ENCODE results near the gene RASAL3.
"Not testable (repeated sequence)": the region's sequence is repeated elsewhere in the genome, so short reads cannot be mapped to it uniquely, and the experiment has no call there.

Gene RASAL3

DNA sequence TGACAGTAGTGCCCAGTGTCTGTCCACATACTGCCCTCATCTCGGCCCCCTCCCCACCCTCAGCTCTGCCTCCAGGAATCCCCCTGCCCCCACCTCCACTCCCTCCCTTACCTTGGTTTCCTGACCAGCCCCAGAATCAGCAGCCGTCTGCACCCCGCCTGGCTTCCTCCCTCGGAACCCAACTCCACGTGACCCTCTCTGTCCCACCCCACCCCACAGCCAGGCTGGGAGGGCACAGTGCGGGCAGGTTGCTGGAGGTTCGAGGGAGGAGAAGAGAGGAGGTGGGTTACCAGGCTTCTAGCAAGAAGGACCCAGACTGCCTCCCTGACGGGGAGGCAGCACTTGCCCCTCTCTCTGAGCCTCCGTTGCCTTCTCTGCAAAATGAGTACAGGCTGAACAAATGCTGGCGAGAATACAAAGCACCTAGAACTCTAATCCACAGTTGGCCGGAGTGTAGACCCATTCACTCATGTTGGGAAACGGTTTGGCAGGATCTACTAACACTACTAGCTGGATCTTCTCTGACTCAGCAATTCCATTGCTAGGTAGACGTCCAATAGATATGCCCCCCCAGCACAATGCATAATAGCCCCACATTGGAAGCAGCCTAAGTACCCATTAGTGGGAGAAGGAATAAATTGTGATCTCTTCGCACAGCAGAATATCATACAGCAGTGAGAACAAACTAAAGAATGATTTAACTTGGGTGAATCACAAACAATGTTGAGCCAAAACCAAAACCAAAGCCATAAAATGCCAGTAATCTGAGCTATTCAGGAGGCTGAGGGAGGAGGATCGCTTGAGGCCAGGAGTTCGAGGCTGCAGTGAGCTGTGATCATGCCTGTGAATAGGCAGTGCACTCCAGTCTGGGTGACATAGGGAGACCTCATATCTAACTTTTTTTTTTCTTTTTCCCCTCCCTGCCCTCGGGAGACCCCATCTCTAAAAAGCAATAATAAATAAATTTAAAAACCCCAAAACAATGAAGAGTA is at the start of gene RASAL3:
Gene RASAL3 (minus strand): TSS at position 151 of the 992 bp plus-strand sequence. CDS start 186 bp downstream, outside the sequence.
- peak; percentile 67 to 76 for DNase-seq

DNA sequence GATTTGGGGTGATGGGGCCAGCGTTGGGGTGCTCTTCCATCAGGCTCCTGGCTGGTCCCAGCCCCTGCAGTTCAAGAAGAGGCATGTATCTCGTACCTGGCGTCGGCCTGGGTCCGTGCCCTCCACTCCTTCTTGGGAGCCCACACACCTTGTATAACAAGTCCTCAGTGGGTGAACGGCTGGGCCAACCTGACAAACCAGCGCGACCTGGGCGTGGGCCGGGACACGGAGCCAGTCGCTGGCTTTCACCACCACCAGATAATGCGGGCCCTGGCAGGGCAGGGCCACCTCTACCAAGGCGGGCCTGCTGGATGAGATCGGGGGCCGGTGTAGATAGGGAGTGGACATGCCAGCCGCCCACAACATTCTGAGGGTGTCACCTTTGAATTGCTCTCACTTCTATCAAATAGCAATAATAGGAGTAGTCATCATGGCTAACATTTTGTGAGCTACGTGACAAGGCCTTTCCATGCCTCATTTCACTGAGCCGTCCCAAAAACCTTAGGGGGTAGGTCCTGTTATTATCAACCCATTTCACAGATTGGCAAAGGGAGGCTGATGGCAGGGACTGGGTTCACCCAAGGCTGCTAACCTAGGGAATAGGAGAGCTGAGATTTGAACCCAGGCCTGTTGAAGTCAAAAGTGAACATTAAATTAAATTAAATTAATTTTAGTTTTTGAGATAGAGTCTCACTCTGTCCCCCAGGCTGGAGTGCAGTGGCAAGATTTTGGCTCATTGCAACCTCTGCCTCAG is 47.5 kb upstream of the RASAL3 start:
- no peak for DNase-seq

DNA sequence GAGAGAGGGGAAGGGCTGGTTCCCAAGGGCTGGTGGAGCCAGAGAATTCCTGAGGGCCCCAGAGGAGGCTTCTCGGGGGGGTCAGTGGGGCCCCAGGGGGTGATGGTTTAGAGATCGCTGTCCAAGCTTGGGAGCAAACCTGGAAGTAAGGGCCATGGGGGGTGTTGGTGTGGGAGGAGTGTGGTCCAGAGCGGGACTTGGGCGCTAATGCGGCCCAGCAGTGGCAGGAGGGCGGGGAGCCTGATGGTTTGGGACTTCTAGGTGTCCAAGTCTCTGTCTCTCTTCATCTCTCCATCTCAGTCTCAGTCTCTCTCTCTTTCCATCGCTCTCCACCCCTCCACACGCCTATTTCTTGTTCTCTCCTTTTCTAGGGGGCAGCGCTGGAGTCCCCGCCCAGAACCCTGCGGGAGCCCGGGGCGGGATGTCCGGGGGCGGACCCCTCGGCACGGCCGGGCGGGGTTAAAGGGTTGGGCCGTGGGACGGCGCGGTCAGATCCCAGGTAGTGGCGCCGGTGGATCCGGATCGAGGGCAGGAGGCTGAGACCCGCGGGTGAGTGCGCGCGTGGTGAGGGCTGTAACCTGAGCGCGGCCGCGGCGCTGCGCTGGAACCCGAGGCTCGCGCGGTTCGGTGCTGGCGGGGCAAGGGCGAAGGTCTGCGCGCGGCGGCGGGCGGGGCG is 43.8 kb upstream of the RASAL3 start, which contains the start of gene CYP4F22:
Gene CYP4F22 (plus strand): TSS at position 491 of the 676 bp plus-strand sequence. CDS start 16,812 bp downstream, outside the sequence.
- peak in 1 of 2 donors; percentile 18 for DNase-seq

DNA sequence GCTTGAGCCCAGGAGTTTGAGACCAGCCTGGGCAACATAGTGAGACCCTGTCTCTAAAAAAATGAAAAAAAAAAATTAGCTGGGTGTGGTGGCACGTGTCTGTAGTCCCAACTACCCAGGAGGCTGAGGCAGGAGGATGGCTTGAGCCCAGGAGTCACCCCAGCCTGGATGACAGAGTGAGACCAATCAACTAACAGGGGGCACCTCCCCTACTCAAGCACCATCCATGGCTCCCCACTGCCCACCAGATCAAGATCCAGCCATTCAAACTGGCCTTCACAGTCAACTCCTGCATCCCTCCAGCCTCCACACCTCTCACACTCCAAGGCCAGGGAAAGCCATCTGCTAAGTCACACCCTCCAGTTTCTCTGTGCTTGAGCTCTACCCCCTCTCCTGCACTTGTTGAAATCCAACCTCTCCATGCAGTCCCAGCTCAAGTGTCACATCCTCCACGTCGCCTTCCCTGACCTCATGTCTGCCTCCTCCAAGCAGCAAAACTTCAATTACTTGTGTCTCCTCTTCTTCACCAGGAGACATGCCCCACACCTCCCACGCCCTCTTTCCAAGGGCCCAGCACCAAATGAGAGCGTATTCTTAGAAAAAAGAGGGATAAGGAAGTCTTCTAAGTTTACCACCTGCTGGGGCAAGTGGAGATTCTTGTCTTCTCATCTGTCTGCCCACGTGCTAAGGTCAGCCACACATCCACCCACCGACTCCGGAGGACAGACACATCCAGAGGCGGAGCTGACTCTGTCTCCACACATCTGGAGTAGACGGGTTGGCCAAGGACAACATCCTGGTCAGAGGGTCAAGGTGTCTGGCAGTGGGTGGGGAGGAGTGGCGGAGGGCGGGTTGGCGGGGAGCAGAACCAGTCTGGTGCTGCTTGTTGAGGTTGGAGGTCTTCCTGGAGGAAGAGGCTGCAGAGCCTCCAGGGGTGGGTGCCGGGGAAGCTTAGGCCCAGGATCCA is 43.0 kb upstream of the RASAL3 start:
- DNase-seq = no peak

DNA sequence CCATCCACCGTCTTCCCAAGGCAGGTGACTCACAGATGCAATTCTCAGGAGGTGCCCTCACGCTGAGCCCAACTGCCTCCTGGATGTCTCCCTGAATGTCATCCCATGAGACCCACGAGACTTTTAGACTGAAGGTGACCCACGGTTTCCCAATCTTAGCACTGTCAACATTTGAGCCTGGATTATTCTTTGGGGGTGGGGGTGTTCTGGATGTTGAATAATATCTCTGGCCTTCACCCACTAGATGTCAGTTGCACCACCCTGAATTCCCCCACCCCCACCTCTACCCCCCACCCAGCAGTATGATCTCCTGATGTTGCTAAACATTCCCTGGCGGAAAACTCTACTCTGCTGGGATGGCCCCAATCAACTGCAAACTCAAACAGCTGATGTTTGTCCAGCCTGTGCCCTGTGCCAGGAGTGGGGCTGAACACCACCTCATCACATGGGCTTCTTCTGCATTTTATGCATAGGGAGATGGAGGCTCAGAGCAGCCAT is 41.8 kb upstream of the RASAL3 start:
- DNase-seq = no peak

DNA sequence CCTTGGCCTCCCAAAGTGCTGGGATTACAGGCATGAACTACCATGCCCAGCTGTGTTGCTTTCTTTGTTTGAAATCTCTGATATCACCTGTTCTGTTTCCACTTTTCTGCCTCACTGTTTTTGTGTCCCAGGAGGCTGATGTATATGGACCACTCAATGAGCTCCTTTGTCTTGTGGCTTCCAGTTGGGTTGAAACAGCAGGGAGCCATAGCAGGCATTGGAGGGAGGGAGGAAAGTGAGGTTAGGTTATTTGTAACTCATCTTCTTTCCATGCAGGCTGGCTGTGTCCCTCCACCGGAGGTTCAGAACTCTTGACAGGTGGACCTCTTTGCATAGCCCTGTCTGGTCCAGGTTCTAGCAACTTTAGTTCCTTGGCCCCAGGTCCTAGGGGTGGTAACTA is 37.9 kb upstream of the RASAL3 start:
- no peak for DNase-seq

DNA sequence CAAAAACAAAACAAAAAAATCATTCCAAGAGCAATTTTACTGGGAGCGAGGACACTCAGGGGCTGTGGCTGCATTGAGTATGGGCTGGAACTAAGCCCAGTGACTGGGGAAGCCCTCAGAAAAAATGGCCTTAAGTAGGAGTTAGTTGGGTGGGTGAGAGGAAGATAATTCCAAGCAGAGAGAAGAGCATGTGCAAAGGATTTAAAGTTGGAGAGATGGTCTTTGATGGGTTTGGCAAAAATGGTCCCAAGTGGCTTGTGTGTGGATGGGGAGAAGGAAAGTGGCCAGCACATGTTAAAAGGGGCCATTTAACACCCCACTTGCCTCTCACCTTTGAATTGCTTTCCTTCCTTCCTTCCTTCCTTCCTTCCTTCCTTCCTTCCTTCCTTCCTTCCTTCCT is 37.3 kb upstream of the RASAL3 start:
- DNase-seq = no peak

DNA sequence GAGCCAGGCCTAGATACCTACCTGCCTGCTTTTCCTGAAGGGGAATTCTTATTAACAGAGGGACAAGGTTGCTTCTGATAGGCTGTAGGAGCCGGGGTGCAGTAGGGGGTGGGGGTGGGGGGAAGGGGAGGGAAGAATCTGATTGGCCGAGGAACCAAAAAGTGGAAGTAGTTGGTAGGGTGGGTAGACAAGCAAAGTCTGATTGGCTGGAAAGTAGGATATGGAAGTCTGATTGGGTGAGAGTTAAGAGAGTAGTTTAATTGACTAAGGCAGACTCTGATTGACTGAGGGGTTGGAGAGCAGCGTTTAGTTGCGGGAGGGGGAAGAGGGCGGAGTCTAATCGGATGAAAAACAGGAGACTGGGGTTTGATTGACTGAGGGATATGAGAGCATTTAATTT is 34.6 kb upstream of the RASAL3 start:
- no peak for DNase-seq

DNA sequence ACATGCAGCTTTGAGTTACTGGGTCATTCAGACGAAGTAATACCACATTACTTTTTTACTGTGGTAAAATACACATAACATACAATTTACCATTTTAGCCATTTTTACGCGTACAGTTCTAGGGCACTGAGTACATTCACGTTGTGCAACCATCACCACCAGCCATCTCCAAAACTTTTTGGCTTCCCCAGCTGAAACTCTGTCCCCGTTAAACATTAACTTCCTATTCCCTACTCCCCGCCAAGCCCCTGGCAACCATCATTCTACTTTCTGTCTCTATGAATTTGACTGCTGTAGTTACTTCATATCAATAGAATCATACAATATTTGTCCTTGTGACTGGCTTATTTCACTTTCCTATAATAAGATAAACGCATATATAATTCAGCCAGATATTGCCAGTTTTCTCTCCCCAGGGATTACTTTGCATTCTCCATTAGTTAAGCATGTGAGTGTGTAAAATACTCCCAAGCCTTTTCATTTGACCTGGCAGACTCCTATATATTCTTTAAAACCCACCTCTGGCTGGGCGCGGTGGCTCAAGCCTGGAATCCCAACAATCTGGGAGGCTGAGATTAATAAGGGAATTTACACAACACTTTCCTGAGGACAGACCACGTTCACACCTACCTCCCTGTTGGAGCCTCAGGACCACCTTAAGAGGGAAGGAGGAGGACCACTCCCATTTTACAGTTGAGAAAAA is 34.0 kb upstream of the RASAL3 start:
- DNase-seq = no peak

DNA sequence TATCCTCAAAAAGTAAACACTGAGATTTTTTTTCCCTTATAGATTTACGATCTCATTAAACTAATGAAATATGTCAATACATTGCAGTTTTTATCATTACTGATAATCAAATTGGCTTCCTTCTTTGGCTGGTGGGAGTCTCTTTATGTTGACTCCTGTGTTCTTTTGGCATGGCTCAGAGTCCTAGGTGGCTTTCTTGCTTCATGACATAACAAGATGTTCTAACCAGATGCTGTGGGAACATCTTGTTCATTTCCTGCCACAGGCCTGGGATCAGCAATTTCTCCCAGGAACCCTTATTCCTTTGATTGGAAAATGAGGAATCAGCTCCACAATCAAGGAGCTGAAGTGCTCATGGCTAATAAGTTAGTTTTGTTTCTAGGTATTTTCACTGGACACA is 30.8 kb upstream of the RASAL3 start:
- DNase-seq = no peak

DNA sequence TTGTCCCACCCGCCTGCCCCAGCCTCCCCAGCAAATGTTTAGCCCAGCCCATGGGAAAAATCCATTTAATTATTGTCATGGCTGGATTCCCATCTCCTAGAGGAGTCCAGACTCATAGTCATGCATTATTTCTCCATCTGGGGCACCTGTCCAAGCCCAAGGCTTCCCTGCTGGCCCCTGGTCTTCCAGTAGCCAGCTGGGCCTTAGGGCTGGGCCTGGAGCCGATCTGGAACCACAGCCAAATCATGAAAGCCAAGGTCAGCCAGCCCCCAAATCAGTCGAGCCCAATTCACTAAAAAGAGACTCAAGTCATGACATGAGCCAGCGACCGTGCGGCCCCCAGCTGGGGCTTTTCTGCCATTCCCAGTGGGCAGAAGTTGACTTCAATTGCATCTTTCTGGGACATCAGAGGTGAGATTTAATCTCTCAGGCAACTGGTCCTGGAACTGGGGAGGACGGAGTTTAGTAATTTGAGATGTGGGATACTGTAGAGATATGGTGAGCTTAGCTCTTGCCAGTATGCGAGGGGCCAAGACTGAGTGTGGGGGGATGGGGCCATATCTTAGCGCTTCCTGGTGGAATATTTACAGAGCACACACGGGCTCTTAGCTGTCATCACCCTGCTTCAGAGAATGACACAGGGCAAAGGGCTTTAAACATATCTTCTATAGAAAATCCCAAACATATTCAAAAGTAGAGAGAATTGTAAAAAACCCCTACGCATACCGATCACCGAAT is 24.3 kb upstream of the RASAL3 start:
- no peak for DNase-seq

DNA sequence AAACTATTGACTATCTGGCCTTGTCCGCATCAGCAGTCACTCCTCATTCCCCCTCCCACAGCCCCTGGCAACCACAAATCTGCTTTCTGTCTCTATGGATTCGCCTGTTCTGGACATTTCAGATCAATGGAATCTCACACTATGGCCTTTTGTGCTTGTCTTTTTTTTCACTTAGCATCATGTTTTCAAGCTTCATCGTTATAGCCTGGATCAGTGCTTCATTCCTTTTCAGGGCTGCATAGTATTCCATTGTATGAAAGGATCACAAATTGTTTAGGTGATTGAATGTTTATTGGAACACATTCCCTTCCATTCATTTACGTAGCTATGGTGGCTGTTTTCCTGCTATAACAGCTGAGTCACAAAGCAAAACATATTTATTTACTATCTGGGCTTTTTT is 22.7 kb upstream of the RASAL3 start:
- no peak for DNase-seq

DNA sequence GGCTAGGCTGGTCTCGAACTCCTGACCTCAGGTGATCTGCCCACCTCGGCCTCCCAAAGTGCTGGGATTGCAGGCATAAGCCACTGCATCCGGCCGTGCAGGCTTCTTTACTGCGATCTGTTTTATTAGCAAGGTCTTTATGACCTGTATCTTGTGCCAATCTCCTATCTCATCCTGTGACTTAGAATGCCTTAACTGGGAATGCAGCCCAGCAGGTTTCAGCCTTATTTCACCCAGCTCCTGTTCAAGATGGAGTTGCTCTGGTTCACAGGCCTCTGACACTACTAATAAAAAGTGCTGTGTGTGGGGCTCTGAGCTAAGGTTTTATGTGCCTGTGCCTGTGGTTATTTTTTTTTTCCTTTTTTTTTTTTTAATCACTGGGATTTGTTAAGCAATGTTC is 21.4 kb upstream of the RASAL3 start:
- DNase-seq = not testable (repeated sequence)

DNA sequence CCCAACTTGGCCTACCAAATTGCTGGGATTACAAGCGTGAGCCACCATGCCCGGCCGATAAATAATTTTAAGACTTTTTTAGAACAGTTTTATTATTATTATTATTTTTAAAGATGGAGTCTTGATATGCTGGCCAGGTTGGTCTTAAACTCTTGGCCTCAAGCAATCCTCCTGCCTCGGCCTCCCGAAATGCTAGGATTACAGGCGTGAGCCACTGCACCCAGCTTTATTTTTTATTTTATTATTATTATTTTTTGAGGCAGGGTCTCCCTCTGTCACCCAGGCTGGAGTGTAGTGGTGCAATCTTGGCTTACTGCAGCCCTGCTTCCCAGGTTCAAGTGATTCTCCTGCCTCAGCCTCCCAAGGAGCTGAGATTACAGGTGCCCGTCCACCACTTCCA is 16.7 kb upstream of the RASAL3 start:
- DNase-seq = not testable (repeated sequence)

DNA sequence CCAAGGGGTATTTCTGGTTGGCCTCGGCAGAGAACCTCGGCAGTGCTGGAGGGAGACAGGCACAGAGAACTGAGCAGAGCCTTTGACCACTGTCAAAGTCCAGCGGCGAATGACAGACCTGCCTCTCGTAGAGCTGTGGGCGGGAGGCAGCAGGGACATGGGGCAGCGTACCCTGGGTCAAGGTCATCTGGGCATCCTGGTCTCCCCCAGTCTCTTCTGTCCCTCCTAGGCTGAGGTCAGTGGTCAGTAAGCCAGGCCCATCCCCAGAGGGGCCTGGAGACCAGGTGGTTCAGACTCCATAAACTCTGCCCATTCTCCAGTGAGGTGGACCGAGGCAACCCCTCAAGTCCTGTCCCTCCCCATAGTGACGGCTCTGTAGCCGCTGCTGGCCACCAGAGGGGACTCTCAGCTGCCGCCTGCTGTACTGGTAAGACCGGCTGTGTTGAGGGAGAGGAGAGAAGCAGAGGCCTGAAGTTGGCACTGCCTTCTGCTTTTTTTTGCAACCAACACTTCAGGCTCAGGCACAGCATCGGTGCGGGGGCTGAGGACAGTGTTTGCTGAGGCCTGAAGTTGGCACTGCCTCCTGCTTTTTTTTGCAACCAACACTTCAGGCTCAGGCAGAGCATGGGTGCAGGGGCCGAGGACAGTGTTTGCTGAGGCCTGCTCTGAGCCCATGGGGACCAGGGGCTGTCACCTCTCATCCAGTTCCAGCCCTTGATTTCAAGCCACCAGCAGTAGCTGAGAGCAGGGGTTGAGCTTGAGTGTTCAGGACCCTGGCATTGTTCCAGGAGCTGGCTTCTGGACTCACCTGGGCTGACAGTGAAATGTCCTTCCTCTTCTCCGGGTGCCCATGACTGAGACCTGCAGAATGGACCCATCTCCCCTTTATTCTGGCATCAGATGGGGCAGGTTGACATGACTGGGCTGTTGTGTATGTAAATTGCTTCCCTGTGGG is 15.3 kb upstream of the RASAL3 start, which contains the start of gene PGLYRP2:
Gene PGLYRP2 (minus strand): TSS at position 111 of the 955 bp plus-strand sequence. CDS start 130 bp downstream, outside the sequence.
- DNase-seq = peak in 1 of 2 donors; percentile 38

DNA sequence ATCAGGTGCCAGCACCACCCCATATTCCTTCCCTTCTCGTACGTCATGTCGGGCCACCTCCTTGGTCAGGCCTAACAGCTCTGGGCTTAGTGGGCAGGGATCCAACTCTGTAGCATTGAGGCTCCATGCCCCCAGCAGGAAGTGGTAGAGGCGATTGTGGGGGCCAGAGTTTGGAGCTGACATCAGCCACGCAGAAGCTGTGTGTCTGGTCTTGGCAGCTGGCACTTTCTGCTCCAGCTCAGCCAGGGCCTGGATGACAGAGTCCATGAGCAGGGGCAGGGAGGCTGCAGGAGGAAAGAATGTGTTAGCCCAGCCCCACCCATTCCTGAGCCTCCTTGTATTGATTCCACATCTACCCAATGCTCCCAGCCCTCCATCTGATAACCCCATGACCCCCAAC is 12.0 kb upstream of the RASAL3 start:
- no peak for DNase-seq

DNA sequence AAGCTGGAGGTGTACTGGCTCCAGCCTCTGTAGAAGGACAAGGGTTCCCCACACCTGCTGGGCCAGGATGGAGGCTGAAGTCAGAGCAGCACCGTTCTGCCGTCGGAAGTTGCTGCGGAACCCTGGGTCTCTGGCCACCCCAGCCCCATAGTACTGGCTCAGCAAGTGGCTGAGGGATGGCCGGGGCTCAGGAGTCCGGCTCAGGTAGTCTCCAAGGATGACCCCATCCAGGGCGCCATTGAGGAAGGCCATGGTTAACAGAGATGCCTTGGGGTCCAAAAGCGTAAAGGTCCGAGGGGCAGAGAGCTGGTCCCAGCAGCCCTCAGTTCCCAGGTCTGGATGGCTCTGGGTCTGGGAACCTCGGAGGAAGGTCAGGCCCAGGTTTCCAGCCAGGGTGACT is 11.3 kb upstream of the RASAL3 start:
- no peak for DNase-seq

DNA sequence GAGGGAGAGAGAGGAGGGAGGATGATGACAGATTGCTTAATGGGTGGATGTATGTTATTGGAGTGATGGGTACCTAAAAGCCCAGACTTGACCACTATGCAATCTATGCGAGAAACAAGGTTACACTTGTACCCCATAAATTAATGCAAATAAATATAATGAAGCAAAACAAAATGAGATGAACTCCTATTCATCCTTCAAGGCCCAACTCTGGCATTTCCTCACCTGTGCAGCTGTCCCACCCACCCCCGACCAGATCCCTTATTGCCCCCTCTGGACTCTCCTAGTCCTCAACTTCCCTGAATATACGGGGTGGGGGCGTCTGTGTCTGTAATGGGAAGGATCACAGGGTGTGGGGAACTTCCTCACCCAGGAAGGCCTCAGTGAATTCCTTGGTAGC is 10.8 kb upstream of the RASAL3 start:
- no peak for DNase-seq

DNA sequence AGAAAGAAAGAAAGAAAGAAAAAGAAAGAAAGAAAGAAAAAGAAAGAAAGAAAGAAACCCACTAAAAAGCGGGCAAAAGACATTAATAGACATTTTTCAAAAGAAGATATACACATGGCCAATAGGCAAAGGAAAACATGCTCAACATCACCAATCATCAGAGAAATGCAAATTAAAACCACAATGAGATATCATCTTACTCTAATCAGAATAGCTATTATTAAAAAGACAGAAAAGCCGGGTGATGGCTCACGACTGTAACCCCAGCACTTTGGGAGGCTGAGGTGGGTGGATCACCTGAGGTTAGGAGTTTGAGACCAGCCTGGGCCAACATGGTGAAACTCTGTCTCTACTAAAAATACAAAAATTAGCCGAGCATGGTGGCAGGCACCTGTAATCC is 9.5 kb upstream of the RASAL3 start:
- not testable (repeated sequence) for DNase-seq

All from CD4-positive, alpha-beta T cell treated with Interleukin-4 for 1 hour (primary cell).